Activated effector memory CD4-positive, alpha-beta T cell treated with Interleukin-2 at 50 U/mL for 16 hours (primary cell): ENCODE measurements around the gene RBM47.
A peak's percentile ranks its signal among the peaks of the same experiment; 100 is the strongest.
"Not testable (repeated sequence)": the region's sequence is repeated elsewhere in the genome, so short reads cannot be mapped to it uniquely, and the experiment has no call there.

Source experiments
- DNase-seq: peaks from one replicate; pipeline ENCODE4 v3.0.0-alpha.2; 2020

Gene RBM47

DNA sequence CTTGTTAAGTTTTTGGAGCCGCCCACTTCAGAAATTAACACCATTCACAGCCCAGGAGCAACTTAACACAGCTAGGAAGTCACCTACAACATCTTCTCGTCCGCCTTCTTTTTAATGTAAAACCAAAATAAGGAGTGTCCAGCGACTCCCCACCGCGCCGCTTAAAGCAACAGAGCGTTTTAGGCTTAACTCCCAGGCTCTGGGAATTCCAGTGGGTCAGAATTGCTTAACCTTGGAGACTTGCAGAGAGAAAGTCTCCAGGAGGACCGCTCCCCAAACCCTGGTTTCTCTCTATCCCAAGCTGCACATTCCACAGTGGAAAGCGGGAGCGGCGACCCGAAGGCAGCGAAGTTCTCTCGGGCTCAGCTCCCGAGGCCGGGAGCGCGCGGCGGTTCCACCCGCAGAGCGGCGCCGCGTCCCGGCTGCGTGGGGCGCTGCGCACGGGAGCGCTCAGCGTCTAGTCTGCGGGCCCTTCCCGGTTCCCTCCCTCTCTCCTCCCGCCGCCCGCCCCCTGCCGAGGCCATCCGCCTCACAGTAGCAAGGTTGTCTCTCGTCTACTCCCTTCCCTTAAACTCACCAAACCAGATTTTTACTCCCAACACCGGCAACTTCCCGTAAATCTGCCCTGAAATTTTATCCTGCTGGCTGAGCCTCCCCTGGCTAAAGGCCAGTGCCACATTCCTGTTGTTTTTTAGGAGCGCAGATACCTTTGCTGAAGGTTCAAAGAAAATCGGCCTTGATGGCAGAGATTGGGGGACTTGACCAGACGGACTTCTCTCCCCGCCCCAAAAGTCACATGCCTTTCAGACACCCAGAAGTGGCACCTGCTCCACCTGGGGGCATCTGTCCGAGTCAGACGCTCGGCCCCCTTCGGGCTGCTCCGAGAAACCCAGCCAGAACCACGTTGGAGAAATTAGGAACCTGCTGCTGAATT is at the start of gene RBM47:
RBM47 (minus strand) TSS at position 464 of the 934 bp plus-strand sequence. CDS start 190,971 bp downstream, outside the sequence.
- DNase-seq, result no peak

- no peak for DNase-seq
These were observed 48.8 kb upstream of the RBM47 start for GRCh38 chr4:40678421-40678820.

DNA sequence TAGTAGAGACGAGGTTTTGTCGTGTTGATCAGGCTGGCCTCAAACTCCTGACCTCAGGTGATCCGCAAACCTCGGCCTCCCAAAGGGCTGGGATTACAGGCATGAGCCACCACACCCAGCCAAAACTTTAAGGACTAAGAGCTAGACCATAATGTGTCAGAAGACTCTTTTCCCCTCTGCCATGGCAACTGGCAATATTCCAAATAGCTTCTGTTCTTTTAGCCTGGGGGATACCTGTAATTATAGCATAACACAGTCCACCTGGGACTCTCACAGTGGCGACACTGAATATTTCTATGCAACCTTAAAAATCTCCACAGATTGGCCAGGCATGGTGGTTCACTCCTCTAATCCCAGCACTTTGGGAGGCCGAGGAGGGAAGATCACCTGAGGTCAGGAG is 45.5 kb upstream of the RBM47 start:
- no peak for DNase-seq

DNA sequence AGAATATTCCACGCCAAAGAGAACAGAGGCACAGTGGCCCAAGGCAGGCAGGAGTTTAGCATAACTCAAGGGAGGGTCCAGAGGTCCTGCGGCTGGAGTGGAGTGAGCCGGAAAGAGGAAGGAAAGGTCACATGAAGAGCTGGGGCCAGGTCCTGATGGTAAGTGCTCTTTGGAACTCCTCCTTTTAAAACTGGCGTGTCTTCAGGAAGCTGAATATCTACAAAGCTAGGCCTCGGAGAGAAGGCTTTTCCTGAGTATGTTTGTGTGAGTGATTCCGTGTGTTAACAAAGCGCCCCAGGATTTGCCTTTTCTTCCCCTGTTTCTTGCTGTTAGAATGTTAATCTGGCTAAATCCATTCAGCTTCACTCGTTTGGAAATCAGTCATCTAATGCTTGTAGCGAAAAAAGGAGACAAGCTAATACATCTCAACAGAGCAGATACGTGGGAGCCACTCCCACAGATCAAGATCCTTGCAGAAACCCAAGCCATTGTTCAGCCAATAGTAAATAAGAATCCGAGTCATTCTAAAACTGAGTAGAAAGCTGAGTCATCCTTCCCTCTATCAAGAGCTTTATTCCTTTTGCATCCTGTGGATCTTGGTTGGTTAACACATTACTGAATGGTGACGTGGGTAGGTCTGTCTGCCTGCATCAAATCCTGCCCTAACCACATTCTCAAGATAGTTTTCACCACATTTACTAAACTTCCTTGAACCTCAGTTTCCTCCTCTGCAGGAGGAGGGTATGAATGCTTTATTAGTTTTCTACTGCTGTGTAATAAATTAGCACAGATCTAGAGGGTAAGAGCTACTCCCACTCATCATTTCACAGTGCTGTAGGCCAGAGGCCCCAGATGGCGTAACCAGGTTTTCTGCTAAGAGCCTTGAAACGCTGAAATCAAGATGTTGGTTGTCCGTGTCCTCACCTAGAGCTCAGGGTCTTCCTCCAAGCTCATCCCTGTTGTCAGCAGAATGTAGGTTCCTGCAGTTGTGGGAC is 43.2 kb upstream of the RBM47 start:
- DNase-seq, result peak; percentile 4

GRCh38 chr4:40669504-40669903 is 39.8 kb upstream of the RBM47 start:
- no peak for DNase-seq

DNA sequence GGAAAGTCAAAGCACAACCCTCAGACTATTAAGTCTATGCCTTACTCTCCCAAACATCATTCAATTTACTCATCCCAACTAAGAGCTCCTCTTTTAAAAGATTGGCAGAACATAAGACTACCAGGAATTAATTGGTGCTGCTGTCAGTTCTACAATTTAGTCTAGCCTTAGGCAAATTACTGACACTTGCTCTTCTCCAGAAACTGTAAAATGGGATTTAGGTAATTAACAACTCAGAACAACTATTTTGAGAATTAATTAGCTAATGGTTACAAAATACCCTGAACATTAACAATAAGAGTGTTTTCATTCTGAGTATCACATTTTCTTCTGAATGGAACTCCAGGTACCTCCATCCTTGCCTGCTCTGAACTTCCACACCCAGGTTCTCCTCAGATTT is 36.2 kb upstream of the RBM47 start:
- no peak for DNase-seq

DNA sequence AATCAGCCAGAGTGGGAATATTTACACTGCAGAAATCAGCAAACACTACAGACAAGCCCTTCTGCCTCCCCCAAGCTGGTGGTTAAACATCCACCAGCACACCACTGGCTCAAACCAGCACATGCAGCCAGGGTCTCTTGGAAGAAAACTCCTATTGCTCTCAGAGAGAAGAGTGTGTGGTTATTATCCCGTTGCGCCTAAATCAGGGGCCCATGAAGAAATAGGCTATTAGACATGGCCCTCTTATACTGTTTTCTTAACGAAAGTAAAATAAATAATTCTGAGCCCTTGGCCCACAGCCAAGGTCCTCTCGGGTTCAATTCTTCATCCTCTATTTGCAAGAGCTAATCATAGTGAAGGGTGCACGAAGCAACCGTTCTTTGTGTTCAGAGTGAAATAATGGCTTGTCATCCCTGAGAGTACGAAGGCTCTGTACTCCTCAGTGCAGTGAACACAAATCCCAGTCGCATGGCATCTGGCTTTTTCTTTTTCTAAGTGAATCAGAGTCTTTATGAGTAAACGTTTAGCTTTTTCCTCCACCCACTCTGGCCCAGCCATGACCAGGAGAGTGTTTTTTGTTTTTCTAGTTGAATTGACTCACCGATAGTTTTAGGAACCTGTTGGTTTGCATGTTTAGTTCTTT is 33.4 kb upstream of the RBM47 start:
- no peak for DNase-seq

DNA sequence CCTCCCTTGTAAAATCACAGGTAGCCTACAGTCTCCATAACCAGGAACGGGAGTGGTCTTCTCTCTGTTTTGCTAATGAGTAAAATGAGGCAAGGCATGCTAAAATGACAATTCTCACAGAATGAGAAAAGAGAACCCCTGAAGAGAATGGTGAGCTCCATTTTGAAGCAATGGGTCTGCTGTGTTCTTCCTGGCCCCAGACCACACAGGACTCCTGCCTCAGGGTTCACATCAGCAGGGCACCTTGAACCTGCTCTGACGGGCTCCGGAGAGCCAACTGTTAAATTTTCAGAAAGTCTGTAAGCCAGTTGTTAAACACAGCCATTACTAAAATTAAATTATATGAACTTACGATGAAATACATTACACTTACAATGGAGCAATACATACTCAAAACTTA is 32.1 kb upstream of the RBM47 start:
- no peak for DNase-seq

GRCh38 chr4:40656201-40656863 is 26.7 kb upstream of the RBM47 start:
- DNase-seq, result no peak

DNA sequence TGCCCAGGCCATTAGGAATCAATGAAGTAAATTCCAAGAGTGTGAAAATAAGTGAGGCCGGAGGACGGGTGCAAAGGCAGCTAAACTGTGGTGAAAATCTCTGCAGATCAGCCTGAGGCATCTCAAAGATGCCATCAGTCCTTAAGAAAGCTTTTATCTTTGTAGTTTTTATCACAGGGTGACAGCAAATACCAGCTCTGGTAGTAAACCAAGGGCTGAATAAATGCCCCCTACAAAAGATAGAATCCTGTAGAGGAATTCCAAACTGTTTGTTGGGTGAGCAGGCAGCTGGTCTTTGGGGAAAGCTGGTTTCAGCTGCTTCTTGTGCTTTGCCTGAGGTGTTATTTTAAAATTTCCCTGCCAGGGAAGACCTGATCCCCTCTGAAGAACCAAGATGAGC is 21.6 kb upstream of the RBM47 start:
- no peak for DNase-seq

DNA sequence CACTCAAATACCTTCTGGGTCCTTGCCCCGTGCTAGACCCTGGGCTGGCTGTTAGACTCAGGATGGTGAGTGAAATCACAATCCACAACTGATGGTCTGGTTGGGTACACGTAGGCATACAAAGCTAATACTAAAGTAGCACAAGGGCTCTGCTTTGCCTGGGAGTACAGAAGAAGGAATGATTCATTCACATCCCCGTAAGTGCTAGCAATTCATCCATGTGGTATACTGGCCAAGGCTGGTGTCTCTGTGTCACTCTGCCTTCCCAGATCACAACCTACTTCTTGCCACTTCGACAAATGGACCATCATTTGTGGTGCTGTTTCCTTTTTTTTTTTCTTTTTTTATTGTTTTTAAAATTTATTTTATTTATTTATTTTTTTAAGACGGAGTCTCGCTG is 19.7 kb upstream of the RBM47 start:
- DNase-seq, result no peak

DNA sequence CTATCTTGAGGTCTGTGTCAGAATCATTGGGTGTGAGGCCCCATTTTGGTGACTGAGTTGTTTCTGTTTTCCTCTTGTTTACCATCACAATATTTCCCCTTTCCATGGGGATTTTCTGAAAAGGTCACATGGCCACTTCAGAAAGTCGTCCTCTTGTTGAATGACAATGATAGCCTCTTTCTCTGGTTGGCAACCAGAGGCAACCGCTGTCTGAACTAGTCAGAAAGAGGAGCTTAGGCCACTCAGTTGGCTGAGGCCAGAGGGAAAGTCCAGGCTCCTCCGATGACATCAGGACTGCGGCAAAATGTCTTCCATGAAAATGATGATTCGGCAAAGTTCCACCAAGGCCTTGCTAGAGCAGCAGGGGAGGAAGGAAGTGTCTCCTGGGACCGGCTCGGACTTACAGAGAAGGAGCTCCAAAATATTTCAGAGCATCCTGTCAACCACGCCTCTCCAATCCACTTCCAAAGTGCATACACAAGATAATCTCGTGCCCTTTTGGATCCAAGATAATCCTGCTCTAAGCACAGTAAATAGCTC is 19.1 kb upstream of the RBM47 start:
- no peak for DNase-seq

GRCh38 chr4:40648131-40648530 is 18.5 kb upstream of the RBM47 start:
- DNase-seq, result no peak

DNA sequence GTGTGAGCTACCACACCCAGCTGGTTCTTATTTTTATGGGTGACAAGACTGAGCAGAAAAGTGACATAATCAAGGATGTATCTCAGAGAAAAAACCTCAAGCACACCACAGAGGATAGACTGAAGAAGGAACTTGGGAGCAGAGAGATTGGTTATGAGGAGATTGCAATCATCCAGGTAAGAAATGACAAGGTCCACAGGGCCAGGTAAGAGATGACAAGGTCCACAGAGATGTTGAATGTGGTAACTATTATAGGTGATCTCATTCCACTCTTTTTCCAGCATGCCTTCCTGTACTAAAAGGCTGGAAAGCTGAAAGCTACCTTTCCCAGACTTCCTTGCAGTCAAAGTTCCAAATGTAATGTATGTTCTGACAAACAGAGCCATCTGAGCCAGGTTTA is 15.9 kb upstream of the RBM47 start:
- DNase-seq, result no peak

- DNase-seq, result no peak
These were observed 2.4 kb upstream of the RBM47 start for GRCh38 chr4:40632080-40632479.

DNA sequence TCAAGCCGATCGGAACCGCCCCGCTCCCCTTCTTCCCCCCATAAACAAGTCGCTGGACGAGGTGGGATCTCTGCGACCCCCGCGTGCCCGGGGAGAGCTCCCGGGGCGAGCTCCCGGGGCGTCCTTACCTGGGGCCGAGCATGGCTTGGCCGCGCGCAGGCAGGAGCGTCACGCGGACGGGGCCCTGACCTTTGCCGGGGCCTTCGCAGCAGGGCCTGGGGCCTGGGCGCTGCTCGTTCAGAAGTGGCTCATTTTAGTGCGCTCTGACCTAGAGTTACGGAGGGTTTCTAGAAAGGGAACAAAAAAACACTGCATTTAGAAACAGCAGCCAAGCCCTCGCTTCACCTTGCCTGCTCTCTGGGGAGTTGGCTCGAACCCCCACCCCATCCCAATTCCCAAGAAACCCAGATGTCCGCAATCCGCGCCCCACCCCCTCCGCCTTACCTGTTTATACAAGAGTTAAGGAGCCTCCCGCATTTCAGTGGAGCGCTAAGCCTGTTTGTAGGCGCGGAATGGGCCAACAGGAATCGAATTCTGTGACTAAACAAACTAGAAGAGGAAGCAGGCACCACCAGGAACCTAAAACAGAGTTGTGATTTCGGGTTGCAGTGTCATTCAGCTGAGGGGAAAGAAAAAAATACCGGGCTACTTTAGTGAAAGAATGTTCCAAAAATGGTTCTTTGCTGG is 814 bp upstream of the RBM47 start:
- no peak for DNase-seq

DNA sequence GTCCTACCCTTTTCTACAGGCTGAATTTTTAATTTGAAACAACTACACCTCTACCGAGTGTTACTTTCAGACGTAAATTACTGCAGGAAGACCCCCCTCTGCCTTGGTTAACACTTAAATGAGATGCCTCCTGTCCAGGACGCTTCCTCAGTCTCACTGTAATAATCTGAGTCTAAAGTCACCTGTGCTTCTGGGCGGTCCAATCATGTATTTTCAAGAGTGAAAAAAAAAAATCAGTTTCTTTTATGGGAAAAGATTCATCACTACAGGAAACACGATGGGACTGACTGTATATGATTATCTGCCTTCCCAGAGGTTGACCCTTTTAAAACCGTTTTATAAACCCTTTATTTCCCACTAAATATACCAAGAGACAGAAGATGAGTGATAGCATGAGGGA is 776 bp downstream of the RBM47 start:
- no peak for DNase-seq

- not testable (repeated sequence) for DNase-seq
These were observed 1.3 kb downstream of the RBM47 start for GRCh38 chr4:40628407-40628806.

DNA sequence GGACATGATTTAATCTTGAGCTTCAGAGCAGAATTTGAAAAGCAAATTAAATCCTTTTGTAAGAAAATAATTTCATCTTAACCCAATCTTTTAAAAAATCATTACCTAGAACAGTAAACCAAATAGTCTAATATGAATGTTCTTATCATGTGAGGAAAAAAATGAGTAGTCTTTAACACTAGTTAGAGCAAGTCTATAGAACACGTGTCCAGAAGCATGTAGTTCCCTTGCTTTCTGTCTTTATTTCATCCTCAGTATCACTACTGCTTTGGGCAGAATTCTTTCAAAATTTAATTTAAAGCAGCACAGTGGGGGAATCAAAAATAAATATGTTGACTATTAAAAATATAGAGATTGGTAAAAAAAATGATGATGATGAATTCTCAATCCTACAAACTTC is 2.1 kb downstream of the RBM47 start:
- no peak for DNase-seq

DNA sequence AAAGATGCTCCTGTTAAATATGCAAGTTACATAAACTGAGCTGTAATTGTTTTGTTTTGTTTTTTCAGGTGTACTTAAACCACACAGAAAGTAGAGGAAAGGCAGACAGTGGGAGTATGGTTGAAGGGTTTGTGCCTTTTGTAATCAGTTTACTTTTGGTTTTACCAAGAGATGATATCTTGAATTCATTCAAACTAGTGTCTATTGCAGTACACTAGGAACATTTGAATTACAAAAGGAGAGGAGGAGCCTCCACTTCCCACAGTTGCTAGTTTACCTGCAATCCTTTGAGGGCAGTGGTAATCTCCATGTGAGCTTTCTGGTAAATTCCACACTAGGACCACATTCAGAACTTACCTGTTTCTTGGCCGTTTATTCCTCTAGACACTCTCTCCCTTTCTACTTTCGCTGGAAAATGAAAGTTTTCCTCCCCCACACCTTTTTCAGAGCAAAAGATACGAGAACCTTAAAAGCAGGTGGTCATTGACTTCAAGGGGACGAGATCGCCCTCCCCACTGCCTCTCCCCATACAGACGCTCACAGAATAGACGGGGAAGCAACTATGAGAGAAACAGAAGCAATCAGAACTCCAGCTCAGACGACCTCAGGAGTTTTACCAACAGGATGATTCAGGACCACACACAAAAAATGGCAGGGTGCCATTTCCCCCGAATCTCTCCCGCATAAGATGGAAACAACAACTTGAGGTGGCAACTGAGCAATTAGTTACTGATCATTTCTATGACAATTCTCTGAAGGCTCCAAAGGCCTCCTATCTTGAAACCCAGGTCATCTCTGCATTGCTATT is 3.3 kb downstream of the RBM47 start:
- DNase-seq, result no peak

- DNase-seq, result no peak
These were observed 6.0 kb downstream of the RBM47 start for GRCh38 chr4:40623707-40624106.
